ENCODE data around the gene PBX1.
A peak's percentile ranks its signal among the peaks of the same experiment; 100 is the strongest.

Gene PBX1

GRCh38 chr1:164563721-164564360 is 4.9 kb downstream of the PBX1 start:
- no peak for TF ChIP-seq CTCF (IDR thresholded peaks at IDR 0.05; ENCODE audit: insufficient read depth, missing control alignments)
- FAIRE-seq (peak; percentile 98), DNase-seq (ENCODE audit: insufficient read length, low spot score) (no peak)

- DNase-seq (ENCODE audit: insufficient read length, low spot score) (no peak), FAIRE-seq (peak; percentile 25)
- TF ChIP-seq CTCF (IDR thresholded peaks at IDR 0.05; ENCODE audit: insufficient read depth, missing control alignments), result no peak
These were observed 5.4 kb downstream of the PBX1 start for GRCh38 chr1:164564378-164564777.

GRCh38 chr1:164565357-164565756 is 6.4 kb downstream of the PBX1 start:
- FAIRE-seq (peak; percentile 51), DNase-seq (ENCODE audit: insufficient read length, low spot score) (no peak)
- no peak for TF ChIP-seq CTCF (IDR thresholded peaks at IDR 0.05; ENCODE audit: insufficient read depth, missing control alignments)

GRCh38 chr1:164567774-164568173 is 8.8 kb downstream of the PBX1 start:
- FAIRE-seq (no peak), DNase-seq (ENCODE audit: insufficient read length, low spot score) (no peak)
- no peak for TF ChIP-seq CTCF (IDR thresholded peaks at IDR 0.05; ENCODE audit: insufficient read depth, missing control alignments)

GRCh38 chr1:164569241-164569640 is 10.3 kb downstream of the PBX1 start:
- TF ChIP-seq CTCF (IDR thresholded peaks at IDR 0.05; ENCODE audit: insufficient read depth, missing control alignments), result no peak
- FAIRE-seq (no peak), DNase-seq (ENCODE audit: insufficient read length, low spot score) (no peak)

GRCh38 chr1:164569866-164570265 is 10.9 kb downstream of the PBX1 start:
- no peak for TF ChIP-seq CTCF (IDR thresholded peaks at IDR 0.05; ENCODE audit: insufficient read depth, missing control alignments)
- DNase-seq (ENCODE audit: insufficient read length, low spot score), result no peak
- FAIRE-seq, result no peak

- no peak for DNase-seq (ENCODE audit: insufficient read length, low spot score)
These were observed 12.3 kb downstream of the PBX1 start for GRCh38 chr1:164571333-164571732.

More at GRCh38 chr1:164571333-164571732, 12.3 kb downstream of the PBX1 start:
- peak; percentile 86 for FAIRE-seq
- no peak for TF ChIP-seq CTCF (IDR thresholded peaks at IDR 0.05; ENCODE audit: insufficient read depth, missing control alignments)
